Umbilical cord (tissue), 2 donors: ENCODE measurements around the gene PLA2G4C. TPM values are rescaled to one million over a fixed set of nuclear protein-coding genes. Genes with fewer than 3 reads are reported as not detected.
"Not testable (repeated sequence)": the region's sequence is repeated elsewhere in the genome, so short reads cannot be mapped to it uniquely, and the experiment has no call there.

Source experiments
- DNase-seq: peaks from one replicate; pipeline ENCODE4 v3.0.0-alpha.2; 2015; ENCODE audit warnings: low spot score
- total RNA-seq: library from RNA; depleted of rRNA; stranded (reverse); fragments of >200 nt; gene quantifications from one replicate; pipeline ENCODE4 v1.2.3, GENCODE V29; 2014; ENCODE audit warnings: low replicate concordance; ENCODE audit not compliant: insufficient read depth

The PLA2G4C gene
- total RNA-seq, 1 donor from 2014 or later: 9.1 TPM

DNA sequence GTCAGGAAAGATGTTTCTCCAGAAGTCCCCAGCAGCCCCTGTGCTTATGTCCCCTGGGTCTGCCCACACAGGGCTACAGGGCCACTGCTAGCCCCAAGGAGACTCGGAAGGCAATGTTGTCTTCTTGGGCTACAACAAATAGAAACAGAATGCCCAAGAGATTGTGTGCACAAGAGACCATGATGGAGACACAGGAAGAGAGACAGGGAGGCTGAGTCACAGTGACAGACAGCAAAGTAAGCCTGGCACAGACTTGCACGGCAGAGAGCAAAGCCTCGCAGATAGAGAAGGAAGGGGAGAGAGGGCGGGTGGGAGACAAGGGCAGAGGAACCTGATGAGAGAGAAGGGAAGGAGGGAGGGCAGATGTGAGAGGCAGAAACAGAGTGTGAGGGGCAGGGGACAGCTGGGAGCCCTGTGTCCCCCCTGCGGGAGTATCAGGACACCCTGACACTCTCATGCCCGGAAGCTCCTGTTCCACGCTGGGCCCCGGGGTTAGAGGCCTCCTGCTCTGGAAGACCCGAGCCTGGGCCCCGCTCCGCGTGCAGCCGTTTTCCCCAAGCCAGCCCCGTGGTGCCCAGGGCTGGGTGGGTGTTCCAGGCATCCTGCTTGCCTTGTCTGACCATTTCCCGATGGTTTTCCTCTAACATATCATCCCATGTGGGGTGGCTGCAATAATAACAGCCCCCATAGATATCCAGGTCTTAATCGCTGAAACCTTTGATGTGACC is 2.7 kb upstream of the PLA2G4C start:
- no peak for DNase-seq

DNA sequence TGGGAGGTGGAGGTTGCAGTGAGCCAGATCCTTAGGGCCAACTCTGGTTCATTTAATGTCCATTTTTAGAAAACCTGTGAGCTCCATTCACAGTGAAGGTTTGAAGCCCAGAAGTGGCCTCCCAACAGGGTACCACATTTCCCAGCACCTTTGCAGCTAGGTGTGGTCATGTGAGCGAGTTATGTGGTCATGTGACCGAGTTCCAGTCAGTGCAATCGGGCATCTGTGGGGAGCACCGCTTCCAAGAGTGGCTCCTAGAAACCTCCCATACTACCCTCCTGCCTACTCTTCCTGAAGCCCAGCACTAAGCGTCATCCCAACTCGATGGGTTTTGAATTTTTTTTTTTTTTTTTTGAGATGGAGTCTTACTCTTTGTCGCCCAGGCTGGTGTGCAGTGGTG is 663 bp upstream of the PLA2G4C start:
- DNase-seq: no peak

DNA sequence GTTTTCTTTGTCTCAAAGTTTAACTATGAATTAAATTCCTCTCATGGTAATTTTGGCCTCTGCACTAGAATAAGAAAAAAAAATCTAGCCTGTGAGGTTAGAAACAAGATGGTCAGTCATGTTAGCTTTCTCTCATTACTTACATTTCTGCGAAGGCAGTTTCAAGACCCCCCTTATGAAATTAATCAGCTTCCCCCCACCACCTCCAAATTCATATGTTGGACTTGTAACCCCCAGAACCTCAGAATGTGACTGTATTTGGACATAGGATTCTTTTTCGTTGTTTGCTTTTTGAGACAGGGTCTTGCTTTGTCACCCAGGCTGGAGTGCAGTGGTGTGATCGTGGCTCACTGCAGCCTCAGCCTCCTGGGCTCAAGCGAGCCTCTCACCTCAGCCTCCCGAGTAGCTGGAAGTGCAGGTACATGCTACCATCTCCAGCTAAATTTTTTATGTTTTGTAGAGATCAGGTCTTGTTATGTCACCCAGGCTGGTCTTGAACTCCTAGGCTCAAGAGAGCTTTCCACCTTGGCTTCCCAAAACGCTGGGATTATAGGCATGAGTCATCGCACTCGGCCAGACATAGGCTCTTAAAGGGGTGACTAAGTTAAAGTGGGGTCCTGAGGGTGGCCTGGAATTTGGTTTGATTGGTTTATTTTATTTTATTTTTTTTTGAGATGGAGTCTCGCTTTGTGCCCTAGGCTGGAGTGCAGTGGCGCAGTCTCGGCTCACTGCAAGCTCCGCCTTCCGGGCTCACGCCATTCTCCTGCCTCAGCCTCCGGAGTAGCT is 1.4 kb downstream of the PLA2G4C start:
- DNase-seq: no peak

DNA sequence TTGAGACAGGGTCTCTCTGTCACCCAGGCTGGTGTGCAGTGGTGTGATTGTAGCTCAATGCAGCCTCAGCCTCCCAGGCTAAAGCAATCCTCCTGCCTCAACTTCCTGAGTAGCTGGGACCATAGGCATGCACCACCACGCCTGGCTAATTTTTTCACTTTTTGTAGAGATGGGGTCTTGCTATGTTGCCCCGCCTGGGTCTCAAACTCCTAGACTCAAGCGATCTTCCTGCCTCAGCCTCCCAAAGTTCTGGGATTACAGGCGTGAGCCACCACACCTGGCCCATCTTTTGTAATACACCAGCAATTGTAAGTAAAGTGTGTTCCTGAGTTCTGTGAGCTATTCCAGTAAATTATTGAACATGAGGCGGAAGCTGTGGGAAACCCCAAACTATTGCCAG is 6.7 kb downstream of the PLA2G4C start:
- DNase-seq: no peak

DNA sequence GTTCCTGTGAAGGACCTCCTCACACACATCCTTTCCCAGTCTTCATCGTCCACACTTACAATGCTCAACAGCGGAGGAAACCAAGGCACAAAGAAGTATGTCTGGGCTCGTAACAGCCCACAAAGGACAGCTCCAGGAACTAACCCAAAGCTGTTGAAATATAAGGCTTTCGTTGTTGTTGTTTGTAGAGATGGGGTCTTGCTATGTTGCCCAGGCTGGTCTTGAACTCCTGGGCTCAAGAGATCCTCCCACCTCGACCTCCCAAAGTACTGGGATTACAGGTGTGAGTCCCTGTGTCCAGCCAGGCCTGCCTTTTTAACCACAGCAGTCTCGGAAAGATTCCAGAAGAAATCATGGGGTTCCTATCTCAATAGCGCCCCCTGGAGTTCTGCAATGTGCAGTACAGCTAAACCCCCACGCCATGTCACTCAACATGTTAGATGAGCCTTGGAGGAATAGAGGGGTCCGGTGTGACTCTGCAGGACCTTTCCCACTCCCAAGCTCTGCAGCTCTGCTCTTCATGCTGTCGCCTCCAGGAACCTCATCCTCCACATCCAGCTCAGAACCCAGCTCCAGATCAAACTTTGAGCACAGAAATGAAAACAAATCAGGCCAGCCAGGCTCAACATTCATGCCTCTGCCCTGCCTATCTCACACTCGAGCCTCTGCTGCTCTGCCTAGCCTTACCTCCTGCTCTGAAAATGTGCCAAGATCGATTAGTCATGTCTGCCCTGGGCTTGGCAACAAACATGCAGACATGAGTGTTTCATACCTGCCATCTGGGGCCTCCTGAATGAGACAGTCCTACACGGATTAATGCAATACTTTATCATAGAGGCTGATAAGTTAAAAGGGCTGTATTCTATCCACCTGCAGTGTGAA is 7.5 kb downstream of the PLA2G4C start:
- DNase-seq: no peak

DNA sequence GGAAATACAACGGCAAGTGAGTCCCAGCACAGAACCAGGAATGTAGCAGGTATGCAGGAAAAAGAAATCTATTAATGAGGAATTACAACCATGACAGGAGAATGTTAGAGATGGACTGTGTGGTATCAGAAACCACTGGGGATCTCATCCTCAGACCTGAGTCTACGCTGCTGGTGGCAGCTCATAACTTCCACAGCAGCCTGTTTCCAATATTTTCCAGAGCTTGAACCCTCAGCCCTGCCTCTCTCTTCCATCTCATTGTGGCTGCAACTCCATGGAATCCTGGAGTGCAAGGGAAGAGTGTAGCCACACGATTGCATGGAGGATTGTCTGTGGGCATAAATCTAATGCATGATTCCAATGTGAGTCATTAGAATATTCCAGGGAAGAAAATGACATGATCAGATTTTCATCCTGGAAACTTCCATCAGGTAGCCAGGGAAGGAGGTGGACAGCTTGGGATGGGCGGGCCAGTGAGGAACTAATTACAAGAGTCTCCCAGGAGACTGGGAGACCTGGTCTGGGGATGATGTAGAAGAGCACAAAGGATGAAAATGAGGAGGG is 14.9 kb downstream of the PLA2G4C start:
- no peak for DNase-seq

DNA sequence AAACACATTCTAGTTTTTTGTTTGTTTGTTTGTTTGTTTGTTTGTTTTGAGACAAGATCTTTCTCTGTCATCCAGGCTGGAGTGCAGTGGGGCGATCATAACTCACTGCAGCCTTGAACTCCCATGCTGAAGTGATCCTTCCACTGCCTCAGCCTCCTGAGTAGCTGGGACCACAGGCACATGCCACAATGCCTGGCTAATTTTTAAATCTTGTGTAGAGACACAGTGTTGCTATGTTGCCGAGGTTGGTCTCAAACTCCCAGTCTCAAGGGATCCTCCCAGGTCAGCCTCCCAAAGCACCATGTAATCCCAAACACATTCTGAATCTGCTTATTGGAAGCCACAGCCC is 15.8 kb downstream of the PLA2G4C start:
- no peak for DNase-seq

DNA sequence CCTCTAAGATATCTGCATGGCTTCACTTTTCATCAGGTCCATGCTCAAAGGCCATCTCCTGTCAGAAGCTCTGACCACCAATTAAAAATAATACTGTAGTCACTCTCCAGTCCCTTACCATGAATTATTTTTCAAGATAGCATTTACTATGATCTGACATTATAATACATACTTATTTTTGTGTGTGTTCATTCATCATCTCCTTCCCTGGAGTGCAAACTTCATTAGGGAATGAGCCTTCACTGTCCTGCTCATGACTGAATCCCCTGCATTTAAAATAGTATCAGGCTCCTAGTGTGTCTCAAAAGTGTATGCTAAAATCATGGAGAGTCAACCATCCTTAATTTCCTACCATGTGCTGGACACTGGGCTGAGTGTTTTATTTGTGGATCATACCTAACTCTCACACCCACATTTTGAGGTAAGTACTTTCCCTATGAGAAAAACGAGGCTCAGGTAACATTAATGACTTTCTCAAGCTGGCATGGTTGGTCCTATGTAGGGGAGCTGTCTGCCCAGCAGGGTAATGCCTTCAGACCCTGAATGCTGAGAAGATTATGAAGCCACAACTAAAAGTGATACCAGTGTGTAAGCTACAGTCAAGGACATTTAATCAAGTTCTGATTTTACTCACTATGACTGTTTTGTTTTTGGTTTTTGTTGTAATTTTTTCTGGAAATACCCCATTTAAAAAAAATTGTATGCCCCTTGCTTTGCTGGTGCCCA is 16.3 kb downstream of the PLA2G4C start:
- no peak for DNase-seq

DNA sequence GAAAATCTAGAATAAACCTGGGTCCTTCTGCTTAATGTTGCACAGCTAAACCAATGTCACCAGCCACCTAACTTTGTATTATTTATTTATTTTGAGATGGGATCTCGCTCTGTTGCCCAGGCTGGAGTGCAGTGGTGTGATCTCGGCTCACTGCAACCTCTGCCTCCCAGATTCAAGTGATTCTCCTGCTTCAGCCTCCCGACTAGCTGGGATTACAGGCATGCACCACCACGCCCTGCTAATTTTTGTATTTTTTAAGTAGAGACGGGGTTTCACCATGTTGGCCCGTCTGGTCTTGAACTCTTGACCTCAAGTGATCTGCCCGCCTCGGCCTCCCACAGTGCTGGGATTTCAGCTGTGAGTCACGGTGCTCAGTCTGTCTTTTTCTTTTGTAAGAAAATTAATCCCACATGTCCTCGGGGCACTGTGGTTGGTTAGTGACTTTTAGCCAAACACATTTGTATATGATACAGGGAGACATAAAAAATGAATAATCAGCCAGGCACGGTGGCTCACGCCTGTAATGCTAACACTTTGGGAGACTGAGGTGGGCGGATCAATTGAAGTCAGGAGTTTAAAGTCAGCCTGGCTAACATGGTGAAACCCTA is 19.4 kb downstream of the PLA2G4C start:
- not testable (repeated sequence) for DNase-seq

DNA sequence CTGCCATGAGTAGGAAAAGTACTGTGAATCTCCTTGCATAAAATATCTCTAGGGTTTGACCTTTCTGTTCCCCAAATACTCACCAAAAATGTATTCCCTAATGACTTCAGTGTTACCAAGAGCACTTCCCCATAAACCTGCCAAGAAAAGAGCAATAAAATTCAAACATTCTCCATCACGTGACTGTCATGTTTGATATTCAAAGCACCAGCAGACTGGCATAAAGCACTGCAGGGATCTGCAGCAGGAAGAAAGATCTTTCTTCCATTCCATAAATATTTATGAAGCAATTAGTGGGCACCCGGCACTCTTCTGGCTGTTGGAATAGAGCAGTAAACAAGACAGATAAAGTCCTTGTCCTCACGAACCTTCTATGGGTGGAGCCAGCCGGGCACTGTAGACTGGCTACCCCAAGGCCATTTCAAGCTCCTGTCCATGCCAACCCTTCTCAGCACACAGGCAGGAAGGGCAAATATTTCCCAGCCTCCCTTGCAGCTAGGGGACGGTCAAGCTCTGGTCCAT is 20.3 kb downstream of the PLA2G4C start:
- no peak for DNase-seq

DNA sequence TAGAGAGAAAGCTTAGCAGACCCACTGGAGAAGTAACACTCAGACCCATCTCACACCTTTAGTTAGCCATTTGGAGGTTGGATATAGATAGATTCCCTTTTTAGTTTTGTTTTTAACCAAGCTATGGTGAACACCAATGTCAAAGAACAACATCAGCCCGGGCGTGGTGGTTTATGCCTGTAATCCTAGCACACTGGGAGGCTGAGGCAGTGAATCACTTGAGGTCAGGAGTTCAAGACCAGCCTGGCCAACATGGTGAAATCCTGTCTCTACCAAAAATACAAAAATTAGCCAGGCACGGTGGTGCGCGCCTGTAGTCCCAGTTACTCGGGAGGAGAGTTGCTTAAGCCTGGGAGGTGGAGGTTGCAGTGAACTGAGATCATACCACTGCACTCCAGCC is 21.6 kb downstream of the PLA2G4C start:
- not testable (repeated sequence) for DNase-seq

DNA sequence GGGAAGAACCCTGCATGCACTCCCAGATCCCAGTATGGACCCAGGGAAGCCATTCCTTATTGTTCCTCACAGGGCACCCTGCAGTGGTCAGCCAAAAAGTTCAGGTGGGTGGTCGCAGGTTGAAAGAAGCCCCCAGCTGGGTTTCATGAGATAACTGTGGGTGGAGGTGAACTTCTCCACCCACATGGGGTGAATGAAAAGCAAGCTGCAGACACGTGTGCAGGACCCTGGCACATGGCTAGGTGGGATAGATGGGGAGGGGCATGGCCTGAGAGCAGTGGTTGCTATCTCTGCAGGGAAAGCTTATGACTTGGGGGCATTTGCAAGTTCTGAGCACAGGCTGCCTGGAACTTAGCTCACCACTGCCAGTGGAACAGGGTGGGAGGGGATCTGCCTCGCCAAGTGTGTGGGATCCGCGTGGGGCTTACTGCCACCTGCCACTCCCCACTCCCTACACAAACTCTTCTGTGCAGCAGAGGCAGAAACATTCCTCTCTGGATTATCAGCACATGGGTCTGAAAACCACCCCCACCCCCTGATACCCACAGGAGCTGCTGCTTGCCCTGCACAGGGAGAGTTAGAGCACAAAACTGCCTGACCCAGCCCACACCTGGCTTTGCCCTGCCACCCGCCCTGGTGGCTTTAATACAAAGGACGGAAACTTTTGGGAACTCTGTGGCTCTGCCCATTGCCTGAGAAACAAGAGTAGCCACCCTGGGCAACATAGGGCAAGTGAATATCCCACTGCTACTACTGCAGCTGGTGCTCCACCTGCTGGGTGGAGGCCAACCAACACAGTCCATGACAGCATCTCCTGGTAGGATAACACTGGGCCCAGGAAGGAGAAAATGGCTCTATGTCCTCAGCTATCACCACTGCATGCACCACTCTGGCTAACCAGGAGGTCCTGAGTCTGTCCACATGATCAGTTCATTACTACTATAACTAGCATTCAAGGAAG is 24.4 kb downstream of the PLA2G4C start:
- DNase-seq: no peak

DNA sequence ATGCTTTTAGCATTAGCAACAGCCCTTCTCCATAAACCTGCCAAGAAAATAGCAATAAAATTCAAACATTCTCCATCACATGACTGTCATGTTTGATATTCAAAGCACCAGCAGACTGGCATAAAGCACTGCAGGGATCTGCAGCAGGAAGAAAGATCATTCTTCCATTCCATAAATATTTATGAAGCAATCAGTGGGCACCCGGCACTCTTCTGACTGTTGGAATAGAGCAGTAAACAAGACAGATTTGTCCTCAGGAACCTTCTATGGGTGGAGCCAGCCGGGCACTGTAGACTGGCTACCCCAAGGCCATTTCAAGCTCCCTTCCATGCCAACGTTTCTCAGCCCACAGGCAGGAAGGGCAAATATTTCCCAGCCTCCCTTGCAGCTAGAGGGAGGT is 25.5 kb downstream of the PLA2G4C start:
- no peak for DNase-seq

DNA sequence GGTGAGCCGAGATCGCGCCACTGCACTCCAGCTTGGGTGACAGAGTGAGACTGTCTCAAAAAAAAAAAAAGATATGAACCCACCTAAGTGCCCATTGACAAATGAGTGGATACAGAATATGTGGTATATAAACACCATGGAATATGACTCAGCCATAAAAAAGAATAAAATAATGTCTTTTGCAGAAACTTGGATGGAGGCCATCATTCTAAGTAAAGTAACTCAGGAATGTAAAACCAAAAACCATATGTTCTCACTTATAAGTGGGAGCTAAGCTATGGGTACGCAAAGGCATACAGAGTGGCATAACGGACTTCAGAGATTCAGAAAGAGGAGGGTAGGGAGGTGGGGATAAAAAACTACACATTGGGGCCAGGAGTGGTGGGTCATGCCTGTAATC is 29.5 kb downstream of the PLA2G4C start:
- DNase-seq: no peak

DNA sequence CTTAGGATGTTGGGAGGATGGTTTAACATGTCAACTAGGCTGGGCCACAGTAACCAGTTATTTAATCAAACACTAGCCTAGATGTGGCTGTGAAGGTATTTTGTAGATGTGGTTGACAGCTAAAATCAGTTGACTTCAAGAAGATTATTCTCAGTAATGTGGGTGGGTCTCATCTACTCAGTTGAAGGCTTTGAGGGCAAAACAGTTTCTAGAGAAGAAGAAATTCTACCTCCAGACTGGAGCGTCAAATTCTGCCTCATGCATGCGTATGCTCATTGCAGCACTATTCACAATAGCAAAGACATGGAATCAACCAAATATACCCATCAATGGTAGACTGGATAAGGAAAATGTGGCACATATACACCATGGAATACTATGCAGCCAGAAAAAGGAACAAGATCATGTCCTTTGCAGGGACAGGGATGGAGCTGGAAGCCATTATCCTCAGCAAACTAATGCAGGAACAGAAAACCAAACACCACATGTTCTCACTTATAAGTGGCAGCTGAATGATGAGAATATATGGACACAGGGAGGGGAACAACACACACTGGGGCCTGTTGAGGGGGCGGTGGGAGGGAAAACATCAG is 40.3 kb downstream of the PLA2G4C start:
- DNase-seq: not testable (repeated sequence)

DNA sequence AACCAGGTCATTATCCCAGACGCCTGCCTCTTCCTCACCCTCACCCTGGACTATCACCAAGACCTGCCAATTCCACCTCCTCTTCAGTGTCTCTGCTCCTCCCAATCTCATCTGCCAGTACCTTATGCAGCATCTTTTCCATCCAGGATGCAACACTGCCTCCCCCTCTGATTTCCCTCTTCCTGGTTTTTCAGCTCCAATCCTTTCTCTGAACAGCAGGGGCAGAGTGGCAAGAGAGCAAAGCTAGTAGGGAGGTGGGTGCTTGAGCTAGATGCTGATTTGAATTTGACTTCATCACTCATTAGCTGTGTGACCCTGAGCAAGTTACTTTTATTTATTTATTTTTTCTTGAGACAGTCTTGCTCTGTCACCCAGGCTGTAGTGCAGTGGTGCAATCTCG is 41.2 kb downstream of the PLA2G4C start:
- no peak for DNase-seq

DNA sequence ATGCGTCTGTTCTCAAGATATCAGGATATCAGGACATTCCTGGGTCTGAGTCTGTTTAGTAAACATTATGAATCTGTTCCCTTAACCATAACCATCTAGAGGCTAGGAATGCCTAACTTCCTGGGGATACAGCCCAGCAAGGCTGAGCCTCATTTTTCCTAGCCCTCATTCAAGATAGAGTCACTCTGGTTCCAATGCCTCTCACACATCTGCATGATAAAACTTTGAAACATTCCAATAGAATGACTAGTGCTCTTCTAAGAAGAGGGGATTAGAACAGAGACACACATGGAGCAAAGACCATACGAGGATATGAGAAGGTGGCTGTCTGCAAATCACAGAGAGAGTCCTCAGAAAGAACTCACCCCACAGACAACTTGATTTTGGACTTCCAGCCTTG is 46.1 kb downstream of the PLA2G4C start:
- DNase-seq: no peak

DNA sequence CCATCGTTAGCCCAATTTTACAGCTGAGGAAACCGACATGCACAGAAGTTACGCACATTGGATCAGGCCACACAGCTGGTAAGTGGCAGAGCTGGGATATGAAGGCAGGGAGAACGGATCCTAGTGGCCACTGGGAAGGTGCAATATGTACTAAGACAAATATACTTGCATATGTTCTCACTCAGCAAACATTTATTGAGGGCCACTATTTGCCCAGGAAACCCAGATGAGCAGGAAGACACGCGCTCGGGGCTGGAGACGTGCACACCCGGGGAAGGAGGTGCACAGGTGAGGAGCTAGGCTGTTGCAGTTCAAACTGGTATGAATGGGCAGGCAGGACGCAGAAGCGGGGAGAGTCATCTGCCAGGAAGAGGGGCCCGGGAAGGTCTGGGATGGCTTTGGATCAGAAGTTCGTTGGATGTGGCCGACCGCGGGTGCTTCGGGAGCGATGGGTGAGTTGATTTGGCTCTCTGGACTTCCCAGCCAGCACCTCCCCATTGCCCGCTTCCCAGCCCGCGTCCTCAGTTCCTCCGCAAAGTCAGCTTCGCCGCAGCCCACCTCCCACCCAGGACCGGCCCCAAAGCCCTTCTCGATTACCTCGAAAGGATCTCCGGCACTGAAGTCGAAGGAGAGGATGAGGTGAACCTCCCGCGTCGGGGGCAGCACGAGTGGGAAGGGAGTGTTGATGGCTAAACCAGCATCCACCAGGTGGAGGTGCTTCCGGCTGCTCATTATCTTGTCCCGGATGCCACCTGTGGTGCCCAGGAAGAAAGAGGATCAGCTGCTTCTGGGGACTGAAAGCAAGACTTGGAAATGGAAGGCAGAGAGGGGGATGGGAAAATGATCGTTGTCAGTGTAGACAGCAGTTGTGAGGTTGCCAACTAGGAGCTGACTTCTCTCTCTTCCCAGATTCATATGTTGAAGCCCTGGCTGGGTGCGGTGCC is 48.9 kb downstream of the PLA2G4C start:
- no peak for DNase-seq
